ENCODE measurements around the gene RAB27A.

DNA sequence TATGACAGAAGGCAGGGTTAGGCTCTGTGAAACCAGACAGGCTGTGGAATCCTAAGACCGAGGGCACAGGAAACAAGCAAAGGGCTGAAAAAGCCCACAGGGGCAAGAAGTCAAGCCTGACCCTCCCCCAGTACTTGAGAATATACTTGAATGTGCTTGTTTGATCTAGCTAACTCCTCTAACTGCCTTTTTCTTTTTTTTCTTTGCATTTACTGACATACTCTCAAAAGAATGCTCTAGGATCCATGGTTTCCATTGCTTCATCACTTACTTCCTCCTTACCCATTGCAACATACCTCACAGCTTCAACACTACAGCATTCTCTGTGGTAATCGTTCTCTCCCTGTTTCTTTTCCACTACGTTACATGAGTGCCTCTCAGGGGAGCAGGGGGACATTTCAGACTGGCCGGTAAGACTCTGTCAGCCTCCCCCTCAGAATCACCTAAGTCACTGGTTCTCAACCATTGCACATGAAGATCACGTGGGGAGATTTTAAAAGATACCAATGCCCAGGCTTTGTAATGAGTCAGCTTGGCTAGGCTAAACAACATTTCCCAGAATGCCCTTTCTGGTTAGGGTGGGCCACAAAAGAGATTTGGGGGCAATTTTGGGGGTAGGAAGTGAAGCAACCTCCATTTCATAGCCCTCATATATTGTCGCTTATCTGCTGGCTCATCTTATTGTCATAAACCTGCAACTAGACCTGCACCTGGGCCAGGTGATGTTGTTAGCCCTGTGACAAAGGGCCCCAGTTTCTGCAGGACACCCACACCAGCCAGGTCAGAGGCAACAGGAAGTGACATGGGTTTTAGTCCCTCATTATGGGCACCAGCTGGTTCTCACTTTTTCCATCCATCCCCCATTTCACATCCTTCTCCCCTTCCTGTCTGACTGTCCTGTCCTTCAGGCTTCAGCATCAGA, 68.3 kb downstream of the RAB27A start:
- TF ChIP-seq, protein P1, sequence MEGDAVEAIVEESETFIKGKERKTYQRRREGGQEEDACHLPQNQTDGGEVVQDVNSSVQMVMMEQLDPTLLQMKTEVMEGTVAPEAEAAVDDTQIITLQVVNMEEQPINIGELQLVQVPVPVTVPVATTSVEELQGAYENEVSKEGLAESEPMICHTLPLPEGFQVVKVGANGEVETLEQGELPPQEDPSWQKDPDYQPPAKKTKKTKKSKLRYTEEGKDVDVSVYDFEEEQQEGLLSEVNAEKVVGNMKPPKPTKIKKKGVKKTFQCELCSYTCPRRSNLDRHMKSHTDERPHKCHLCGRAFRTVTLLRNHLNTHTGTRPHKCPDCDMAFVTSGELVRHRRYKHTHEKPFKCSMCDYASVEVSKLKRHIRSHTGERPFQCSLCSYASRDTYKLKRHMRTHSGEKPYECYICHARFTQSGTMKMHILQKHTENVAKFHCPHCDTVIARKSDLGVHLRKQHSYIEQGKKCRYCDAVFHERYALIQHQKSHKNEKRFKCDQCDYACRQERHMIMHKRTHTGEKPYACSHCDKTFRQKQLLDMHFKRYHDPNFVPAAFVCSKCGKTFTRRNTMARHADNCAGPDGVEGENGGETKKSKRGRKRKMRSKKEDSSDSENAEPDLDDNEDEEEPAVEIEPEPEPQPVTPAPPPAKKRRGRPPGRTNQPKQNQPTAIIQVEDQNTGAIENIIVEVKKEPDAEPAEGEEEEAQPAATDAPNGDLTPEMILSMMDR (conservative IDR thresholded peaks at IDR 0.05; ENCODE audit: low read depth in 2 of 2) = no peak
- no peak for TF ChIP-seq POLR2AphosphoS5 (IDR thresholded peaks at IDR 0.05; ENCODE audit: low read depth)
- TF ChIP-seq EZH2 (IDR thresholded peaks at IDR 0.05; ENCODE audit: low read depth, unreplicated experiment) = no peak
- TF ChIP-seq EZH2phosphoT487 (IDR thresholded peaks at IDR 0.05; ENCODE audit: unreplicated experiment) = no peak
- TF ChIP-seq, protein P2, sequence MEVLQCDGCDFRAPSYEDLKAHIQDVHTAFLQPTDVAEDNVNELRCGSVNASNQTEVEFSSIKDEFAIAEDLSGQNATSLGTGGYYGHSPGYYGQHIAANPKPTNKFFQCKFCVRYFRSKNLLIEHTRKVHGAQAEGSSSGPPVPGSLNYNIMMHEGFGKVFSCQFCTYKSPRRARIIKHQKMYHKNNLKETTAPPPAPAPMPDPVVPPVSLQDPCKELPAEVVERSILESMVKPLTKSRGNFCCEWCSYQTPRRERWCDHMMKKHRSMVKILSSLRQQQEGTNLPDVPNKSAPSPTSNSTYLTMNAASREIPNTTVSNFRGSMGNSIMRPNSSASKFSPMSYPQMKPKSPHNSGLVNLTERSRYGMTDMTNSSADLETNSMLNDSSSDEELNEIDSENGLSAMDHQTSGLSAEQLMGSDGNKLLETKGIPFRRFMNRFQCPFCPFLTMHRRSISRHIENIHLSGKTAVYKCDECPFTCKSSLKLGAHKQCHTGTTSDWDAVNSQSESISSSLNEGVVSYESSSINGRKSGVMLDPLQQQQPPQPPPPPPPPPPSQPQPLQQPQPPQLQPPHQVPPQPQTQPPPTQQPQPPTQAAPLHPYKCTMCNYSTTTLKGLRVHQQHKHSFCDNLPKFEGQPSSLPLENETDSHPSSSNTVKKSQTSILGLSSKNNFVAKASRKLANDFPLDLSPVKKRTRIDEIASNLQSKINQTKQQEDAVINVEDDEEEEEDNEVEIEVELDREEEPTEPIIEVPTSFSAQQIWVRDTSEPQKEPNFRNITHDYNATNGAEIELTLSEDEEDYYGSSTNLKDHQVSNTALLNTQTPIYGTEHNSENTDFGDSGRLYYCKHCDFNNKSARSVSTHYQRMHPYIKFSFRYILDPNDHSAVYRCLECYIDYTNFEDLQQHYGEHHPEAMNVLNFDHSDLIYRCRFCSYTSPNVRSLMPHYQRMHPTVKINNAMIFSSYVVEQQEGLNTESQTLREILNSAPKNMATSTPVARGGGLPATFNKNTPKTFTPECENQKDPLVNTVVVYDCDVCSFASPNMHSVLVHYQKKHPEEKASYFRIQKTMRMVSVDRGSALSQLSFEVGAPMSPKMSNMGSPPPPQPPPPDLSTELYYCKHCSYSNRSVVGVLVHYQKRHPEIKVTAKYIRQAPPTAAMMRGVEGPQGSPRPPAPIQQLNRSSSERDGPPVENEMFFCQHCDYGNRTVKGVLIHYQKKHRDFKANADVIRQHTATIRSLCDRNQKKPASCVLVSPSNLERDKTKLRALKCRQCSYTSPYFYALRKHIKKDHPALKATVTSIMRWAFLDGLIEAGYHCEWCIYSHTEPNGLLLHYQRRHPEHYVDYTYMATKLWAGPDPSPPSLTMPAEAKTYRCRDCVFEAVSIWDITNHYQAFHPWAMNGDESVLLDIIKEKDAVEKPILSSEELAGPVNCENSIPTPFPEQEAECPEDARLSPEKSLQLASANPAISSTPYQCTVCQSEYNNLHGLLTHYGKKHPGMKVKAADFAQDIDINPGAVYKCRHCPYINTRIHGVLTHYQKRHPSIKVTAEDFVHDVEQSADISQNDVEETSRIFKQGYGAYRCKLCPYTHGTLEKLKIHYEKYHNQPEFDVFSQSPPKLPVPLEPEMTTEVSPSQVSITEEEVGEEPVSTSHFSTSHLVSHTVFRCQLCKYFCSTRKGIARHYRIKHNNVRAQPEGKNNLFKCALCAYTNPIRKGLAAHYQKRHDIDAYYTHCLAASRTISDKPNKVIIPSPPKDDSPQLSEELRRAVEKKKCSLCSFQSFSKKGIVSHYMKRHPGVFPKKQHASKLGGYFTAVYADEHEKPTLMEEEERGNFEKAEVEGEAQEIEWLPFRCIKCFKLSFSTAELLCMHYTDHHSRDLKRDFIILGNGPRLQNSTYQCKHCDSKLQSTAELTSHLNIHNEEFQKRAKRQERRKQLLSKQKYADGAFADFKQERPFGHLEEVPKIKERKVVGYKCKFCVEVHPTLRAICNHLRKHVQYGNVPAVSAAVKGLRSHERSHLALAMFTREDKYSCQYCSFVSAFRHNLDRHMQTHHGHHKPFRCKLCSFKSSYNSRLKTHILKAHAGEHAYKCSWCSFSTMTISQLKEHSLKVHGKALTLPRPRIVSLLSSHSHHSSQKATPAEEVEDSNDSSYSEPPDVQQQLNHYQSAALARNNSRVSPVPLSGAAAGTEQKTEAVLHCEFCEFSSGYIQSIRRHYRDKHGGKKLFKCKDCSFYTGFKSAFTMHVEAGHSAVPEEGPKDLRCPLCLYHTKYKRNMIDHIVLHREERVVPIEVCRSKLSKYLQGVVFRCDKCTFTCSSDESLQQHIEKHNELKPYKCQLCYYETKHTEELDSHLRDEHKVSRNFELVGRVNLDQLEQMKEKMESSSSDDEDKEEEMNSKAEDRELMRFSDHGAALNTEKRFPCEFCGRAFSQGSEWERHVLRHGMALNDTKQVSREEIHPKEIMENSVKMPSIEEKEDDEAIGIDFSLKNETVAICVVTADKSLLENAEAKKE (CRISPR knock-in tag; IDR thresholded peaks at IDR 0.05) = no peak
- no peak for TF ChIP-seq NANOG (IDR thresholded peaks at IDR 0.05; ENCODE audit: borderline replicate concordance)
- TF ChIP-seq, protein P3, sequence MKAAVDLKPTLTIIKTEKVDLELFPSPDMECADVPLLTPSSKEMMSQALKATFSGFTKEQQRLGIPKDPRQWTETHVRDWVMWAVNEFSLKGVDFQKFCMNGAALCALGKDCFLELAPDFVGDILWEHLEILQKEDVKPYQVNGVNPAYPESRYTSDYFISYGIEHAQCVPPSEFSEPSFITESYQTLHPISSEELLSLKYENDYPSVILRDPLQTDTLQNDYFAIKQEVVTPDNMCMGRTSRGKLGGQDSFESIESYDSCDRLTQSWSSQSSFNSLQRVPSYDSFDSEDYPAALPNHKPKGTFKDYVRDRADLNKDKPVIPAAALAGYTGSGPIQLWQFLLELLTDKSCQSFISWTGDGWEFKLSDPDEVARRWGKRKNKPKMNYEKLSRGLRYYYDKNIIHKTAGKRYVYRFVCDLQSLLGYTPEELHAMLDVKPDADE (IDR thresholded peaks at IDR 0.05) = no peak
- no peak for TF ChIP-seq JUNB (IDR thresholded peaks at IDR 0.05; ENCODE audit: unreplicated experiment)
- TF ChIP-seq, protein P4, sequence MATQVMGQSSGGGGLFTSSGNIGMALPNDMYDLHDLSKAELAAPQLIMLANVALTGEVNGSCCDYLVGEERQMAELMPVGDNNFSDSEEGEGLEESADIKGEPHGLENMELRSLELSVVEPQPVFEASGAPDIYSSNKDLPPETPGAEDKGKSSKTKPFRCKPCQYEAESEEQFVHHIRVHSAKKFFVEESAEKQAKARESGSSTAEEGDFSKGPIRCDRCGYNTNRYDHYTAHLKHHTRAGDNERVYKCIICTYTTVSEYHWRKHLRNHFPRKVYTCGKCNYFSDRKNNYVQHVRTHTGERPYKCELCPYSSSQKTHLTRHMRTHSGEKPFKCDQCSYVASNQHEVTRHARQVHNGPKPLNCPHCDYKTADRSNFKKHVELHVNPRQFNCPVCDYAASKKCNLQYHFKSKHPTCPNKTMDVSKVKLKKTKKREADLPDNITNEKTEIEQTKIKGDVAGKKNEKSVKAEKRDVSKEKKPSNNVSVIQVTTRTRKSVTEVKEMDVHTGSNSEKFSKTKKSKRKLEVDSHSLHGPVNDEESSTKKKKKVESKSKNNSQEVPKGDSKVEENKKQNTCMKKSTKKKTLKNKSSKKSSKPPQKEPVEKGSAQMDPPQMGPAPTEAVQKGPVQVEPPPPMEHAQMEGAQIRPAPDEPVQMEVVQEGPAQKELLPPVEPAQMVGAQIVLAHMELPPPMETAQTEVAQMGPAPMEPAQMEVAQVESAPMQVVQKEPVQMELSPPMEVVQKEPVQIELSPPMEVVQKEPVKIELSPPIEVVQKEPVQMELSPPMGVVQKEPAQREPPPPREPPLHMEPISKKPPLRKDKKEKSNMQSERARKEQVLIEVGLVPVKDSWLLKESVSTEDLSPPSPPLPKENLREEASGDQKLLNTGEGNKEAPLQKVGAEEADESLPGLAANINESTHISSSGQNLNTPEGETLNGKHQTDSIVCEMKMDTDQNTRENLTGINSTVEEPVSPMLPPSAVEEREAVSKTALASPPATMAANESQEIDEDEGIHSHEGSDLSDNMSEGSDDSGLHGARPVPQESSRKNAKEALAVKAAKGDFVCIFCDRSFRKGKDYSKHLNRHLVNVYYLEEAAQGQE (IDR thresholded peaks at IDR 0.05; ENCODE audit: unreplicated experiment) = no peak
- no peak for TF ChIP-seq ZNF114 (CRISPR knock-in tag; IDR thresholded peaks at IDR 0.05)
- TF ChIP-seq CREB1 (CRISPR knock-in tag; IDR thresholded peaks at IDR 0.05; ENCODE audit: low read depth) = no peak
- no peak for TF ChIP-seq ZNF331 (CRISPR knock-in tag; IDR thresholded peaks at IDR 0.05; ENCODE audit: low read depth)
